CD4-positive, alpha-beta T cell treated with Interleukin-6 at 100 ng/mL for 8 hours (primary cell): ENCODE data around the gene SIN3B.

Source experiments
- DNase-seq: peaks from one replicate; pipeline ENCODE4 v3.0.0-alpha.2; 2020; ENCODE audit warnings: mixed read lengths, low spot score

SIN3B gene

DNA sequence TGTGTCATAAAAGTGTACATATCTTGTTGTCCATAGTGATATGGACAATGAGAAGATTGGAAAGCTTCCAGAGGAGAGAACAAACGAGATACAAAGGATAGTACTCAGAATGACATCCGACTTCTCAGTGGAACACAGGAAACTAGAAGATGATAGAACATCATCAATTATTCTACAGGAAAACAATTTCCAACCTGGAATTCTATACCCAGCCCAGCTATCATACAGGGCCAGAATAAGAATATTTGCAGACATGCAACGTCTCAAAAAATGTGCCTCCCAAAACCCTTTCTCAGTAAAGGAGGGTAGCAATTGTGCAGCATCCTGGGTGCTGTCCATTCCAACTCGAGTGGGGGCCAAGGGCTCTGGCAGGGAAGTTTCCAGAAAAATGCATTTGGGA, 83.6 kb downstream of the SIN3B start:
- no peak for DNase-seq

DNA sequence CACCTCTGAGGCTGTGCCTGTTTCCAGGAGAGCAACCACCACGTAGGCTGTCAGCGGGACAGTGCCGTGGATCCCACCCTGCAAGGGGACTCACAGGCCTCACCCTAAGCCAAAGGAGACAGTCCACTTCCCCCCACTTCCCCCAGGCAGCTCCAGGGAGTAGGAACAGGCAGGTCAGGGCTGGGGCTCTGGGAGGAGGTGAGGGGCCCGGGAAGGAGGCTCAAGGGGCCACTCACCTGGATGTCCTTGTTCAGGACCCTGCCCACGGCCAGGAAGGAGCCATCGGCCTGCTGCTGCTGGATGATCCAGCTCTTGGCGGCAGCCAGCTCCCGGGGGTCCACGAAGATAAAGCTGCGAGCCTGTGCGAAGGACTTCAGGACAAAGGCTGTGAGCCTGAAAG, 85.2 kb downstream of the SIN3B start:
- DNase-seq, result no peak

DNA sequence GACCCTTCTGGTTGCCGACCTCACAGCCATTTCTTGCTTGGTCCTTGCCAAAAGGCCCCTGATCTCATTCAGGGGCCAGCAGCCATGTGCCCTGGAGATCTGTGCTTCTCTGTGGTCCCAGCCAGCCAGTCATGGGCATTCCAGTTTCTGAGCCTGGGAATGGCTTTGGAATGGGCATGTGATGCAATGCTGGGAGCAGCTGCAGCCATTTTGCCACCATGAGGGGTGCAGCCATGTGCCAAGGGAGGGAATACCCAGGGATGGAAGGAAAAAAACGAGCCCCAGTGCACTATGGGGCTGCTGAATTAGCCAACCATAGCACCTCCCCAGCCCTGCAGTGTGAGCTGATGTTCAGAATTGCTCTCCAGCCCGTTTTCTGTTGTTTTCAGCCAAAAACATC, 85.9 kb downstream of the SIN3B start:
- DNase-seq, result no peak

DNA sequence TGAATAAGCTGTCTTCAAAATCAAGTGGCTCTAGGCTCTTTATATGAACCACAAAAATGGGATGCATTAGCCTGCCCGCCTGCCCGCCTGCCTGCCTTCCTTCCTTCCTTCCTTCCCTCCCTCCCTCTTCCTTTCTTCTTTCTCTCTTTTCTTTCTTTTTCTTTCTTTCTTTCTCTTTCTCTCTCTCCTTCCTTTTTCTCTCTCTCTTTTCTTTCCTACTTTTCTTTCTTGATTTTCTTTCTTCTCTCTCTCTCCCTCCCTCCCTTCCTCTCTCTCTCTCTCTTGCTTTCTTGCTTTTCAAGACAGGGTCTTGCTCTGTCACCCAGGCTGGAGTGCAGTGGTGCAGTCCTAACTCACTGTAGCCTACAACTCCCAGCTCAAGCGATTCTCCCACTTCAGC, 86.5 kb downstream of the SIN3B start:
- no peak for DNase-seq

DNA sequence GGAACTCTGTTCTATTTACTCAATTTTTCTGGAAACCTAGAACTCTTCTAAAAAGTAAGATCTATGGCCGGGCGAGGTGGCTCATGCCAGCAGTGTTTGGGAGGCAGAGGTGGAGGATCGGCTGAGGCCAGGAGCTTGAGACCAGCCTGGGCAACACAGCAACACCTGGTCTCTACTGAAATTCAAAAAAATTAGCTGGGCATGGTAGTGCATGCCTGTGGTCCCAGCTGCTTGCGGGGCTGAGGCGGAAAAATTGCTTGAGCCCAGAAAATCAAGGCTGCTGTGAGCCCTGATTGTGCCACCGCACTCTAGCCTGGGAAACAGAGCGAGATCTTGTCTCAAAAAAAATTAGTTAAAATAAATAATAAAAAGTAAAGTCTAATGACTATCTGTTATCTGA, 88.2 kb downstream of the SIN3B start:
- no peak for DNase-seq

DNA sequence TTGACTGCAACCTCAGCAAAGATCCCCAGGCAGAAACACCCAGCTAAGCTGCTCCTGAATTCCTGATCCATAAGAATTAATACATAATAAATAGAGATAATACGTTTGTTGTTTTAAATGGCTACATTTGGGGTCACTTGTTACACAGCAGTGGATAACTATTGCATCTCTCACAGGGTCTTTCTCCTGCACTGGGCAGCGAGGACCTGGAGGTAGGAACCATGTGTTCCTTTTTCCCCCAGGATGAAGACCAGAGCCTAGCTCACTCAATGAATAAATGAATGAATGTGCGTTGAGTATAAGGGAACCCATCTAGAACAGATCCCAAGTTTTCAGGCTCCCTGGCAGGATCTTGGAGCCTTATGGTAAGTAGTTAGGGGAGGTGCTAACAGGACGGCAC, 90.3 kb downstream of the SIN3B start:
- no peak for DNase-seq

DNA sequence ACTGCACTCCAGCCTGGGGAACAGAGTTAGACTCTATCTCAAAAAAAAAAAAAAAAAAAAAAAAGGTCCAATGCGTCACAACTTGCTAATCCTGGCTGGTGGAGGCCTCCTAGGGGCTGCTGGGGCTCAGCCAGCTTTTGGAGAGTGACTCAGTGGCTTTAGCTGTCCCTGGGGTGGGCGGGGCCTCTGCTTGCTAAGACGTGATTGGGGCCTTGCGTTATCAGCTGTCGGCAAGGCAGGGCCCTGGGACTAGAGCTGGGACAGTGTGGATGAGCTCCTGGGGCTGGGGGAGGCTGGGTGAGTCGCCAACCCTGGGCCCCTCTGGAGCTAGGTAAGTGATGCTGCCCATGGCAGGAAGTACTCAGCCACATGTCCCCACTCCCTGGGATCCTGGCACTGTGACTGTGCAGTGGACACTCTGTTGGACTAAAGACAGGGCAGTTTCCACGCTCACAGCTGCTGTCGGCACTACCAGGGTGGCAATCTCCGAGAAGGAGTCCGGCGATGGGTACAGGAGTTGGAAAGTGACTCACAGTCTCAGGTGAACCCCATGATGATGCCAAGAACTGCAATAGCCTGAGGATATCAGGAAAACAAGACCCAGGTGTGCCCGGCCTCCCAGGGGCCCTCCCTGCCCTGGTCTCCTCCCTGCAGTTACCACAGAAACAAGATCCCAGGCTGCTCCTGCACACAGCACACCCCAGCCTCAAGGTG, 91.8 kb downstream of the SIN3B start:
- DNase-seq, result no peak

DNA sequence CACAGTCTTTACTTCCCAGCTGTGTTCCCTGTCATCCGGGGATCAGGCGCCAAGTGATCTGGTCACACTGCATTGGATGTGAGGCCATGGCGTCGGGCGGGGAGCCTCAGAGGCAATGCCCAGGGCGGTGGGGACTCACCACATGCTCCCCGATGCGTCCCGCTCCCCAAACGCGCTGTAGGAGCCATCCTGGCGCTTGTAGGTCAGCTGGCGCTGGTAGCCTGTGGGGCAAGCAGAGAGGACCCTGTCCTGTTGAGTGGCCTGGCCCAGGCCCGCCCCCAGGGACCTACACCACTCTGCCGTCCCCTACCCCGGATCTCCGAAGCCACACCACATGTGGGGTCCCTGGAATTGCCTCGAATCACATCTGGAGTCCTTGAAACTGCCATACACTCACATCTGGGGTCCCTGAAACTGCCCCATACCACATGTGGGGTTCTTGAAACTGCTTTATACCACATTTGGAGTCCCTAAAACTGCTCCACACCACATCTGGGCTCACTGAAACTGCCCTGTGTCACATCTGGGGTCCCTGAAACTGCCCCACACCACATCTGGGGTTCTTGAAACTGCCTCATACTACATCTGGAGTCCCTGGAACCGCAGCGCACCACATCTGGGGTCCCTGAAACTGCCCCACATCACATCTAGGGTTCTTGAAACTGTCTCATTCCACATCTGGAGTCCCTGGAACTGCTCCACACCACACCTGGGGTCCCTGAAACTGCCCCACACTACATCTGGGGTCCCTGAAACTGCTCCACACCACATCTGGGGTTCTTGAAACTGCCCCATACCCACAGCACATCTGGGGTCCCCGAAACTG, 92.8 kb downstream of the SIN3B start:
- no peak for DNase-seq

DNA sequence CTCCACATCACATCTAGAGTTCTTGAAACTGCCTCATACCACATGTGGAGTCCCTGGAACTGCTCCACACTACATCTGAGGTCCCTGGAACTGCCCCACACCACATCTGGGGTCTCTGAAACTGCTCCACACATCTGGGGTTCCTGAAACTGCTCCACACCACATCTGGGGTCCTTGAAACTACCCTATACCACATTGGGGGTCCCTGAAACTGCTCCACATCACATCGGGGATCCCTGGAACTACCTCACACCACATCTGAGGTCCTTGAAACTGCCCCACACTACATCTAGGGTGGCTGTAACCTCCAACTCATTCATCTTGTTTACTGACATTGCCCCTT, 93.4 kb downstream of the SIN3B start:
- DNase-seq, result no peak

DNA sequence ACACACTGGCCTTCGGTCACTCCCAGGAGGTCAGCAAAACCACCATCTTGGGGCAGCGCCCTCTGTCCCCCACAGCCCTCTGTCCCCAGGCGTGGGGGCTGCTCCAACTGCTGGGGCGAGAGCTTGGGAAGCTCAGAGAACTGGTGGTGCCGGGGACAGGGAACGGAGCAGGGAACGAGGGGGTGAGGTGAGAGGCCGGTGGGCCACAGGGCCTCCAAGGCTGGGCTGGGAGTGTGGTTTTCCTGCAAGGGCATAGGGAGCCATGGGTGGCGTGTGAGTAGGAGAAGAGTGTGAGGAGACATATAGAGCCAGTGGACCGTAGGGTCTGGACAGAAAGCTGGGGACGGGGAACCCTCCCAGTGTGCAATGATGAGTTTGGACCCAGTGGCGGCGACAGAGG, 93.8 kb downstream of the SIN3B start:
- DNase-seq, result no peak

DNA sequence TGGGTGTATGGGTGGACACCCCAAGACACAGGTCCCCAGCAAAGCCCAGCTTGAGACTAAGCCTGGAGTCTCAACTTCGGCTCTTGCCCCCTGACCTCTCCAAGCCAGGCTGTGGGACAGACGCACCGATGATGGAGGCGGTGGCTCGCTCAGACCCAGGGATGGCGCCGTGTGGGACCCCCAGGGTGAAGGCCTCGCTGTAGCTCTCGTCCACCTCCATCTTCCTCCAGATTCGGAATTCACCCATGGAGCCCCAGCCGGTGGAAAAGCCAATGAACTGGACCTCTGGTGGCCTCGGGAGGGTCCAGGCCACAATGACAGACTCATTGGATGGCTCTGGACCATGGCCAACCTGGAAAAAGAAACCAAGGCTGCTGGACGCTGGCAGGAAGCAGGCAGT, 98.7 kb downstream of the SIN3B start:
- no peak for DNase-seq

DNA sequence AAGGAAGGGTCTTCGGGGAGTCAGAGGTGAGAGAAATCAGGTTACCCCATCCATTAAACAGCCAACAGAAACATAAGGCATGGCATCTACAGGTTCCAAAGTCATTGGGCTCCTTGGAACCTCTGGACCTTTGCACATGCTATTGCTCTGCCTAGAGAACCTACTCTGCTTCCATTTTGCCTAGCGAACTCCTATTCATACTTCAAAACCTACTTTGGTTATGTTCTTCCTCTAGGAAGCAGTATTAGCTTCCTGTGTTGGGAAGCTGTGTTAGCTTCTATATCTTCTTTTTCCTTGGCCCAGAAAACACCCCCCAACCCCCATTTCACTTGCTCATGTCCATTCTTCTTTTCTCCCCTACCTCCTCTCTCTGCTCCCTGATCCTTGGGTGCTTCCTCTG, 99.2 kb downstream of the SIN3B start:
- DNase-seq, result no peak

DNA sequence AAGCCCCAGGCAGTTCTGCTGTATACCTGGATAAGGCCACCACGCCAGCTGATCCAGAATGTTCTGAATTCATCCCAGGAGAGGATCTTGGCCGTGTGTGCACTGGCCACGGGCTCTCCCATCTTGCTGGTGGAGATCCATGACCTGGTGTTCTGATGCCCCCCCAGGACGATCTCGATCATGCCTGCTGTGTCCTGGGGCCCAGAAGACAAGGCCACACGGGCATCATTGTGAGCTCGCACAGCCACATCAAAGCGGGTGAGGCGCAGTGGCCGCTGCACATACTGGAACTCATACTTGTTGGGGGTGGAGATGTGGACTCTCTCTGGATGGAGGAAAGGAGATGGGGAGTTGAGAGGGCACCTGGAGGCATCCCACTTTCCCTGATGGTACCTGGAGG, 99.7 kb downstream of the SIN3B start:
- DNase-seq, result no peak
